SK-N-SH (cell line): ENCODE measurements around the gene RAPSN.

Source experiments
- ELF1 ChIP-seq: IDR thresholded peaks from 2 replicates; pipeline ENCODE4 v1.4.0; 2012
- EP300 ChIP-seq, 2 experiments: IDR thresholded peaks; 2 replicates each; pipeline versions ENCODE4 v1.4.0 to v1.6.1; 2012; ENCODE audit warnings: borderline replicate concordance in 1 of 2, low read depth in 1 of 2, low read length in 1 of 2
- FOXJ3 ChIP-seq: sonication (generic); formaldehyde crosslinking; IDR thresholded peaks from 2 replicates; pipeline ENCODE4 v1.5.1; 2020; ENCODE audit warnings: mild to moderate bottlenecking, missing genetic modification reagents
- JUND ChIP-seq: IDR thresholded peaks from 2 replicates; pipeline ENCODE4 v1.4.0; 2012
- POLR2AphosphoS5 ChIP-seq: IDR thresholded peaks from 2 replicates; pipeline ENCODE4 v1.6.1; 2012; ENCODE audit warnings: low read depth, low read length
- SMC3 ChIP-seq: IDR thresholded peaks from 2 replicates; pipeline ENCODE4 v1.6.1; 2012; ENCODE audit warnings: low read depth, low read length, improper control_type of control experiment
- TF ChIP-seq, protein P1 (sequence below): fragments of 200-600 bp; sonication (generic); IDR thresholded peaks from 2 replicates; pipeline ENCODE4 v1.6.1; 2017; ENCODE audit warnings: antibody characterized with exemption, mild to moderate bottlenecking, moderate library complexity
- TF ChIP-seq, protein P2 (sequence below): IDR thresholded peaks from 2 replicates; pipeline ENCODE4 v1.4.0; 2012; ENCODE audit warnings: low read depth
- TF ChIP-seq, protein P3 (sequence below): IDR thresholded peaks from 2 replicates; pipeline ENCODE4 v1.4.0; 2012; ENCODE audit warnings: low read depth, borderline replicate concordance
- TF ChIP-seq, protein P4 (sequence below): IDR thresholded peaks from 2 replicates; pipeline ENCODE4; 2012

DNA sequence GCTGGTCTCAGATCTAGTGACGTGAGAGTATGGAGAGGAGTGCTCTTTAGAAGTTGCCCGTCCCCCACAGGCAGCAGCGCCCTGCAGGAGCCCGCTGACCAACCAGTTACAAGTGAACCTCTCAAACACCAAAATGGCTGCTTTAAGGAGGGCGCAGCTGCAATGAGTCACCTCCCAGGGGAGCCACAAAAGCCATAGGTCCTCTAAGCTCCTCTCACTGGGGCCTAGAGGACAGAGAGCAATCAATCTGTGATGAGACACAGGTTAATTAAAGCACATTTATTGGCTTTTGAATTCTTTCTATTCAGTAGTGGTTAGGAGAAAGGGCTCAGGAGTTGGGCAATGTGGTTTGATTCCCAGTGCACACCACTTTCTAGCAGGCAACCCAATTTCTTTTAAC, 15.5 kb upstream of the RAPSN start:
- TF ChIP-seq, protein P1, sequence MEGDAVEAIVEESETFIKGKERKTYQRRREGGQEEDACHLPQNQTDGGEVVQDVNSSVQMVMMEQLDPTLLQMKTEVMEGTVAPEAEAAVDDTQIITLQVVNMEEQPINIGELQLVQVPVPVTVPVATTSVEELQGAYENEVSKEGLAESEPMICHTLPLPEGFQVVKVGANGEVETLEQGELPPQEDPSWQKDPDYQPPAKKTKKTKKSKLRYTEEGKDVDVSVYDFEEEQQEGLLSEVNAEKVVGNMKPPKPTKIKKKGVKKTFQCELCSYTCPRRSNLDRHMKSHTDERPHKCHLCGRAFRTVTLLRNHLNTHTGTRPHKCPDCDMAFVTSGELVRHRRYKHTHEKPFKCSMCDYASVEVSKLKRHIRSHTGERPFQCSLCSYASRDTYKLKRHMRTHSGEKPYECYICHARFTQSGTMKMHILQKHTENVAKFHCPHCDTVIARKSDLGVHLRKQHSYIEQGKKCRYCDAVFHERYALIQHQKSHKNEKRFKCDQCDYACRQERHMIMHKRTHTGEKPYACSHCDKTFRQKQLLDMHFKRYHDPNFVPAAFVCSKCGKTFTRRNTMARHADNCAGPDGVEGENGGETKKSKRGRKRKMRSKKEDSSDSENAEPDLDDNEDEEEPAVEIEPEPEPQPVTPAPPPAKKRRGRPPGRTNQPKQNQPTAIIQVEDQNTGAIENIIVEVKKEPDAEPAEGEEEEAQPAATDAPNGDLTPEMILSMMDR, result no peak
- TF ChIP-seq EP300 (IDR thresholded peaks at IDR 0.05; ENCODE audit: borderline replicate concordance in 1 of 2, low read depth in 1 of 2, low read length in 1 of 2) (no peak), POLR2AphosphoS5 (no peak), ELF1 (no peak), JUND (no peak), FOXJ3 (CRISPR knock-in tag) (no peak), SMC3 (no peak)
- TF ChIP-seq, protein P2, sequence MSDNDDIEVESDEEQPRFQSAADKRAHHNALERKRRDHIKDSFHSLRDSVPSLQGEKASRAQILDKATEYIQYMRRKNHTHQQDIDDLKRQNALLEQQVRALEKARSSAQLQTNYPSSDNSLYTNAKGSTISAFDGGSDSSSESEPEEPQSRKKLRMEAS, result no peak
- TF ChIP-seq, protein P3, sequence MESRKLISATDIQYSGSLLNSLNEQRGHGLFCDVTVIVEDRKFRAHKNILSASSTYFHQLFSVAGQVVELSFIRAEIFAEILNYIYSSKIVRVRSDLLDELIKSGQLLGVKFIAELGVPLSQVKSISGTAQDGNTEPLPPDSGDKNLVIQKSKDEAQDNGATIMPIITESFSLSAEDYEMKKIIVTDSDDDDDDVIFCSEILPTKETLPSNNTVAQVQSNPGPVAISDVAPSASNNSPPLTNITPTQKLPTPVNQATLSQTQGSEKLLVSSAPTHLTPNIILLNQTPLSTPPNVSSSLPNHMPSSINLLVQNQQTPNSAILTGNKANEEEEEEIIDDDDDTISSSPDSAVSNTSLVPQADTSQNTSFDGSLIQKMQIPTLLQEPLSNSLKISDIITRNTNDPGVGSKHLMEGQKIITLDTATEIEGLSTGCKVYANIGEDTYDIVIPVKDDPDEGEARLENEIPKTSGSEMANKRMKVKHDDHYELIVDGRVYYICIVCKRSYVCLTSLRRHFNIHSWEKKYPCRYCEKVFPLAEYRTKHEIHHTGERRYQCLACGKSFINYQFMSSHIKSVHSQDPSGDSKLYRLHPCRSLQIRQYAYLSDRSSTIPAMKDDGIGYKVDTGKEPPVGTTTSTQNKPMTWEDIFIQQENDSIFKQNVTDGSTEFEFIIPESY, result no peak
- TF ChIP-seq, protein P4, sequence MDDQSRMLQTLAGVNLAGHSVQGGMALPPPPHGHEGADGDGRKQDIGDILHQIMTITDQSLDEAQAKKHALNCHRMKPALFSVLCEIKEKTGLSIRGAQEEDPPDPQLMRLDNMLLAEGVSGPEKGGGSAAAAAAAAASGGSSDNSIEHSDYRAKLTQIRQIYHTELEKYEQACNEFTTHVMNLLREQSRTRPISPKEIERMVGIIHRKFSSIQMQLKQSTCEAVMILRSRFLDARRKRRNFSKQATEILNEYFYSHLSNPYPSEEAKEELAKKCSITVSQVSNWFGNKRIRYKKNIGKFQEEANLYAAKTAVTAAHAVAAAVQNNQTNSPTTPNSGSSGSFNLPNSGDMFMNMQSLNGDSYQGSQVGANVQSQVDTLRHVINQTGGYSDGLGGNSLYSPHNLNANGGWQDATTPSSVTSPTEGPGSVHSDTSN, result no peak
